Psoas muscle (tissue), 8 donors: ENCODE measurements around the gene PTPN22. TPM values are rescaled to one million over a fixed set of nuclear protein-coding genes. Genes with fewer than 3 reads are reported as not detected.

ENCODE experiments used
- ATAC-seq, 4 donors: fragments of 200-7000 bp; cut with Tn5 transposase; one replicate each; pipeline ENCODE4 v1.9.1; 2020; ENCODE audit warnings: moderate library complexity in 3 of 4, mild to moderate bottlenecking in 2 of 4
- DNase-seq, 2 donors: peaks; one replicate each; pipeline ENCODE4 v3.0.0-alpha.2; 2020
- H3K27ac ChIP-seq: fragments of 200-600 bp; one replicate; pipeline ENCODE4 v1.8.0; 2022
- H3K27me3 ChIP-seq, 3 donors: fragments of 200-600 bp in 1 of 3; one replicate each; pipeline versions ENCODE4 v1.6.1 to v1.8.0; 2013 to 2022; ENCODE audit warnings: low read length in 2 of 3, mild to moderate bottlenecking in 2 of 3, moderate library complexity in 1 of 3; ENCODE audit not compliant: insufficient read depth in 3 of 3
- H3K36me3 ChIP-seq, 2 donors: fragments of 200-600 bp in 1 of 2; one replicate each; pipeline versions ENCODE4 v1.6.1 to v1.8.0; 2013 to 2022; ENCODE audit warnings: low read depth in 1 of 2, mild to moderate bottlenecking in 1 of 2, moderate library complexity in 1 of 2; ENCODE audit not compliant: insufficient read depth in 1 of 2
- H3K4me1 ChIP-seq: fragments of 200-600 bp; one replicate; pipeline ENCODE4 v1.8.0; 2022
- H3K4me3 ChIP-seq: fragments of 200-600 bp; one replicate; pipeline ENCODE4 v1.8.0; 2022; ENCODE audit warnings: mild to moderate bottlenecking
- H3K9me3 ChIP-seq: fragments of 200-600 bp; one replicate; pipeline ENCODE4 v1.8.0; 2022
- WGBS, 3 donors: extraction: QIAGEN DNeasy Blood & Tissue Kit; methylation state at CpG; one replicate each; pipeline versions ENCODE4 v1.1.6 to v1.1.7; 2013; 5-methylcytosine and 5-hydroxymethylcytosine counted together
- intact Hi-C, 2 donors: fragments of 100-400 bp; cut with DNase I; formaldehyde crosslinking; loops; one replicate each; pipeline versions ENCODE4 v1.11.0 to v1.14.2; 2022
- polyA plus RNA-seq, 3 donors: library from polyadenylated mRNA; stranded (reverse); fragments of 200-250 nt; gene quantifications; one replicate each; pipeline ENCODE4 v1.2.3, GENCODE V29; 2013
- total RNA-seq, 4 donors: library from RNA; stranded (reverse); fragmentation: NEBNext Ultra II Directional in 2 of 4; extraction: Animal tissue kit (Norgen Biotek cat#: 25700) in 2 of 4; gene quantifications; one replicate each; pipeline versions ENCODE4 v1.2.1 to v1.2.4, GENCODE V29; 2021 to 2023
- TF ChIP-seq, protein P1 (sequence below): fragments of 200-600 bp; IDR thresholded peaks from one replicate; pipeline ENCODE4 v1.8.0; 2022; ENCODE audit warnings: antibody characterized with exemption
- donor health status: healthy with polysubstance abuse.
- donor health status: DM: no; HTN: no; CAD: no; lungs with moderate emphysema.
- donor health status: Bipolar disorder and iron deficiency.
- donor health status: healthy.
- donor health status: DM: yes; HTN: yes; CAD: no.
- donor health status: DM: no; HTN: no; CAD: no.
- donor health status: DM: no; HTN: no; CAD: no.
- donor health status: DM: yes; HTN: yes; CAD: no.

The PTPN22 gene
- total and polyA plus RNA-seq, 7 donors = 0.10 to 0.71 (median 0.39) TPM

DNA sequence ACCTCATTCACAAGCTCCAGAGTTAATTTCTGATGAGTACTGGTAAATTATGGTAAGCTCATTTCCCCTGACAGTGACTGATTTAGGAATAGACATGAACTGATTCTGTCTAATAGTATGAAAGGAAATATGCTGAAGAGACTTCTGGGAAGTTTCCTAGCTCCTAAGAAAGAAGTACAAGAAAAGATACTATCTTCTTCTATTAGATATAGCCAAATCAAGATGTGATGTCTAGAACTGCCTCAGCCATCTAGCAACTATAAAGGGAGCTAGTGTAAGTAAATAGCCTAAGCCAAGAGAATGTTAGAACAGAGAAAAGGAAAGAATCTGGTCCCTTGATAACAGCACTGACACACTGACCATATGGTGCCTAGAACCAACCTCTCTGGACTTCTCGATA, 101.5 kb downstream of the PTPN22 start:
- ATAC-seq (peak in 1 of 4 donors; percentile 38), DNase-seq (no peak)
- Histone ChIP-seq H3K27me3 (no peaks in the 10 kb centered on the region), H3K4me3 (no peak overlapping the region), H3K9me3 (no peaks in the 10 kb centered on the region), H3K27ac (no peak overlapping the region), H3K4me1 (peaks cover 9% of the 10 kb centered on the region), H3K36me3 (peaks cover 2 to 57% of the 10 kb centered on the region in 2 donors)
- intact Hi-C loops = no loop called here
- TF ChIP-seq, protein P1, sequence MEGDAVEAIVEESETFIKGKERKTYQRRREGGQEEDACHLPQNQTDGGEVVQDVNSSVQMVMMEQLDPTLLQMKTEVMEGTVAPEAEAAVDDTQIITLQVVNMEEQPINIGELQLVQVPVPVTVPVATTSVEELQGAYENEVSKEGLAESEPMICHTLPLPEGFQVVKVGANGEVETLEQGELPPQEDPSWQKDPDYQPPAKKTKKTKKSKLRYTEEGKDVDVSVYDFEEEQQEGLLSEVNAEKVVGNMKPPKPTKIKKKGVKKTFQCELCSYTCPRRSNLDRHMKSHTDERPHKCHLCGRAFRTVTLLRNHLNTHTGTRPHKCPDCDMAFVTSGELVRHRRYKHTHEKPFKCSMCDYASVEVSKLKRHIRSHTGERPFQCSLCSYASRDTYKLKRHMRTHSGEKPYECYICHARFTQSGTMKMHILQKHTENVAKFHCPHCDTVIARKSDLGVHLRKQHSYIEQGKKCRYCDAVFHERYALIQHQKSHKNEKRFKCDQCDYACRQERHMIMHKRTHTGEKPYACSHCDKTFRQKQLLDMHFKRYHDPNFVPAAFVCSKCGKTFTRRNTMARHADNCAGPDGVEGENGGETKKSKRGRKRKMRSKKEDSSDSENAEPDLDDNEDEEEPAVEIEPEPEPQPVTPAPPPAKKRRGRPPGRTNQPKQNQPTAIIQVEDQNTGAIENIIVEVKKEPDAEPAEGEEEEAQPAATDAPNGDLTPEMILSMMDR = no peak
- WGBS, 3 donors = 89 to 93% (median 89%) methylated on average over 1 of the region's 1 CpG

DNA sequence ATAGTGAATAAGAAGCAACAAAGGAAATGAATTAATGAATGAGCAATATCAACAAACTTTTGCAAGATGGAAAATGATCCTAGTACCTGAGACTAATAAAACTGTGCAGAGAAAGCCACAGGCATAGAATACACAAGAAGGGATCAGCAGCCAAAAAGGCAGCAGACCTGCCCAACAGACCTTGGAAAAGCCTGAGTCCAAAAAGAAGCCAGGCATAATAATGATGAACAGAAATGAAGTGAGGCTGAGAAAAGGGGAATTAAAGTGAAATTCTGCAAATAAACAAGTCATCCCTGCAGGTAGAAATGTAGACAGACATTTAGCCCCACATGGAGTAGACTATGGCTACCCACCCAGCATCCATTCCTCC, 101.9 kb downstream of the PTPN22 start:
- no peak overlapping the region for H3K4me3 ChIP-seq
- no peak for DNase-seq
- TF ChIP-seq, protein P1 = no peak
- H3K36me3 ChIP-seq = peaks cover 2 to 57% of the 10 kb centered on the region in 2 donors
- peak in 1 of 4 donors; percentile 10 for ATAC-seq
- intact Hi-C loops = no loop called here
- H3K27me3 ChIP-seq = no peaks in the 10 kb centered on the region
- H3K27ac ChIP-seq = no peak overlapping the region
- H3K4me1 ChIP-seq = peaks cover 9% of the 10 kb centered on the region
- H3K9me3 ChIP-seq = no peaks in the 10 kb centered on the region

DNA sequence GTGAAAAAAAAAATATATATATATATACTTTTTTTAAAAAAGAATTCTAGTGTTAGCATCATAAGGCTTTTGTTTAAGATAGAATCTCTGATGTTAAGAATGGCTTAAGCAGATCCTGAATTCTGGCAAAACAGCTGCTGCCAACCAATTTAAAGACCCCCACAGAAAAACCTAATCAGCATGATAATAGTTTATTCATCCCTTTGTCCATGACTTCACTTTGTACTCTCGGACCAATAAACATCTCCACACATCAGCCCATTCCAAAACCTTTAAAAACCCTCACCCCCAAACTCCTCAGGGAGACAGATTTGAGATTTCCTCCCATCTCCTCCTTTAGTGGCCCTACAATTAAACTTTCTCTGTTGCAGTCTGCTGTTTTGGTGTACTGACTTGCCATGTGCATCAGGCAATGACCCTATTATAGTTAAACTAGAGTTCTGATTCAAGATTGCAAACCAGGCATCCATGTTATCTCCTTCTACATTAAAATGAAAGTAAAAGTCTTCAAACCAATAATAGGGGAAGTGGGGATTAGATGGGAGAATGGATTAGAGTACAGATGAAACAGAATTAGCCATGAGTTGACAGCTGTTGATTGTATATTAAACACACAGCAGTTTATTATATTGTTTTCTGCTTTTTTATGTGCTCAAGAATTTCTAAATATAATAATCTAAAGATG, 102.5 kb downstream of the PTPN22 start:
- Histone ChIP-seq H3K27ac (no peak overlapping the region), H3K27me3 (no peaks in the 10 kb centered on the region), H3K4me1 (peaks cover 9% of the 10 kb centered on the region), H3K9me3 (no peaks in the 10 kb centered on the region), H3K4me3 (no peak overlapping the region), H3K36me3 (peaks cover 2 to 55% of the 10 kb centered on the region in 2 donors)
- TF ChIP-seq, protein P1 = no peak
- 77 to 90% (median 78%) methylated on average over 1 of the region's 1 CpG for WGBS, 3 donors
- DNase-seq (no peak), ATAC-seq (no peak)
- intact Hi-C loops = no loop called here

DNA sequence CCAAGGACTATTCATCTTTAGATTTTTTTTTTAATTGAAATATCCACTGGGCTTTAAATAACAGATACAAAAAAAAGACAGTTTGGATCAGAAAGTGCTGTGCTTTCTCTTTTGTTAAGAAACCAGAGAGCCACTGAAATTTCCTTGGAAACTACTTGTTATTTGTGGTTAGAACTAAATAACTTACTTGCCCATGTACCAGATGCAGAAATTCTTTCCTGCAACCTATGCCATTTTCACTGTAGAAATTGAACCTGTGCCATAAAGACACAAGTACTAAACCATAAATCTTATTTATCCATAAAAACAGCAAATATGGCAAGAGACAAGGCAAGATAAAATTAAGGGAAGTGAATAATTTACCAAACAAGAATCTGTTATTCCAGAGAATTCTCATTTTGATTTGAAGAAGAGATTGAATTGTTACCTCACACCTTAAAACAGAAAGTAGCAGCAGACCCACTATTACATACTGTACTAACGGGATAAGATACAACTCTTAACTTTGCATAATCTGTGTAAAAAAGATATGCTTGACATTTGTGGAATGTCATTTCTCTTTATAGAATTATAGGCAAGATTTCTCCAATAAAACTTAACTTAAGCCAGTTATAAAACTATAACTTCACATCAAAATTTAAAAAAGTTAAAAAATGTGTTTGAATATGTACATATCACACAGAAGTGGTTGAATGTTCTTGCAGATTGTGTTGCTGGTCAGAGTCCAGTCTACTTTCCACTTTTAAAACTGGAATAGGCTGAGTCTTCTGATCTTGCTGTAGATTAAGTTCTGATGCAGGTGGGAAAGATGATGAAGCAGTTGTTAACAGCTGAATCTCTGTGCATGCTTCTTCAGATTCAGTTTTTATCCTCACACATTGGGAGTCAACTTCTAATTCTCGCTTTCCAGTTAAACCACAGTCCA, 105.9 kb downstream of the PTPN22 start:
- Histone ChIP-seq H3K4me1 (peaks cover 9% of the 10 kb centered on the region), H3K27me3 (no peaks in the 10 kb centered on the region), H3K9me3 (no peaks in the 10 kb centered on the region), H3K36me3 (peaks cover 2 to 43% of the 10 kb centered on the region in 2 donors), H3K27ac (no peak overlapping the region), H3K4me3 (no peak overlapping the region)
- intact Hi-C loops = no loop called here
- DNase-seq (no peak), ATAC-seq (no peak)
- WGBS, 3 donors = 89 to 97% (median 90%) methylated on average over 2 of the region's 2 CpGs
- TF ChIP-seq, protein P1 = no peak

Other genes with a start within 250 kb of the PTPN22 start
- 10 to 100 TPM in 1 of 4 donors, 1 to 10 TPM in 3; 6.0 to 12.6 (median 9.2) TPM for gene PHTF1, start 112.2 kb downstream of the PTPN22 start, total RNA-seq
- 10 to 100 TPM in 2 of 3 donors, 1 to 10 TPM in 1; 6.5 to 14.0 (median 10.7) TPM for gene PHTF1, start 112.2 kb downstream of the PTPN22 start, polyA plus RNA-seq
- gene RSBN1, start 59.2 kb downstream of the PTPN22 start, total RNA-seq = 10 to 100 TPM; 11.0 to 20.8 (median 12.7) TPM
- gene RSBN1, start 59.2 kb downstream of the PTPN22 start, polyA plus RNA-seq = 1 to 10 TPM; 3.5 to 9.4 (median 4.6) TPM
- gene BCL2L15, start 15.9 kb upstream of the PTPN22 start, total RNA-seq = under 1 TPM; 0.05 to 0.44 (median 0.35) TPM
- under 1 TPM; 0.03 to 0.26 (median 0.06) TPM for gene BCL2L15, start 15.9 kb upstream of the PTPN22 start, polyA plus RNA-seq
- gene AP4B1, start 33.1 kb upstream of the PTPN22 start, total RNA-seq = 10 to 100 TPM in 1 of 4 donors, 1 to 10 TPM in 3; 6.8 to 12.0 (median 9.3) TPM
- gene AP4B1, start 33.1 kb upstream of the PTPN22 start, polyA plus RNA-seq = 10 to 100 TPM in 2 of 3 donors, 1 to 10 TPM in 1; 8.8 to 16.1 (median 11.4) TPM
- gene DCLRE1B, start 33.6 kb upstream of the PTPN22 start, total RNA-seq = 1 to 10 TPM; 1.8 to 2.3 (median 2.1) TPM
- 1 to 10 TPM; 1.2 to 2.6 (median 2.5) TPM for gene DCLRE1B, start 33.6 kb upstream of the PTPN22 start, polyA plus RNA-seq
- gene HIPK1, start 57.6 kb upstream of the PTPN22 start, total RNA-seq = 10 to 100 TPM; 56.0 to 80.6 (median 65.3) TPM
- gene HIPK1, start 57.6 kb upstream of the PTPN22 start, polyA plus RNA-seq = 10 to 100 TPM; 16.8 to 56.0 (median 18.4) TPM
- 10 to 100 TPM in 2 of 4 donors, 1 to 10 TPM in 2; 8.2 to 15.8 (median 10.7) TPM for gene OLFML3, start 107.8 kb upstream of the PTPN22 start, total RNA-seq
- gene OLFML3, start 107.8 kb upstream of the PTPN22 start, polyA plus RNA-seq = 10 to 100 TPM in 1 of 3 donors, 1 to 10 TPM in 2; 6.4 to 13.5 (median 9.9) TPM